Caco-2 (cell line): ENCODE results near the gene SLITRK3. TPM values are rescaled to one million over a fixed set of nuclear protein-coding genes. Genes with fewer than 3 reads are reported as not detected.

Experiments
- BruUV-seq: library from RNA; stranded (reverse); fragments of 400-500 nt; replicated peaks from 2 replicates; lab custom pipeline; 2021; lab: Mats Ljungman, UMichigan
- CTCF ChIA-PET: fragments of 300-600 bp; sonication (Branson Sonifier 250); formaldehyde crosslinking; loops from one replicate; lab custom pipeline; 2022; ENCODE audit warnings: antibody characterized with exemption; lab: Charles Lee
- POLR2A ChIA-PET: fragments of 300-600 bp; sonication (Branson Sonifier 250); formaldehyde crosslinking; loops from one replicate; lab custom pipeline; 2022; ENCODE audit warnings: antibody characterized with exemption; lab: Charles Lee
- DNase-seq, 2 experiments: peaks; one replicate each; pipeline versions ENCODE4 v3.0.0 to v3.0.0-alpha.2; 2020 to 2022
- H3K27me3 ChIP-seq: replicated peaks from 2 replicates; pipeline ENCODE4 v1.6.0; 2011; ENCODE audit warnings: low read length; ENCODE audit not compliant: control insufficient read depth, insufficient read depth
- H3K36me3 ChIP-seq: 2 replicates; pipeline ENCODE4 v1.5.1; 2011; ENCODE audit warnings: low read length; ENCODE audit not compliant: control insufficient read depth, insufficient read depth
- H3K4me1 ChIP-seq: fragments of 250-450 bp; sonication (Bioruptor Pico); 2 replicates; pipeline ENCODE4 v1.5.1; 2020; ENCODE audit warnings: mild to moderate bottlenecking
- H3K4me3 ChIP-seq: 2 replicates; pipeline ENCODE4 v1.5.1; 2011; ENCODE audit warnings: low read depth, mild to moderate bottlenecking, control low read depth, low read length
- H3K9me3 ChIP-seq: fragments of 250-450 bp; sonication (Bioruptor Pico); 2 replicates; pipeline ENCODE4 v1.5.1; 2020; ENCODE audit warnings: mild to moderate bottlenecking, moderate library complexity
- H3K27ac Mint-ChIP-seq: one replicate; pipeline ENCODE4 v1.8.0; 2022; ENCODE audit warnings: mixed read lengths; ENCODE audit not compliant: unreplicated experiment
- H3K27me3 Mint-ChIP-seq: one replicate; pipeline ENCODE4 v1.8.0; 2022; ENCODE audit warnings: mixed read lengths; ENCODE audit not compliant: insufficient read depth, unreplicated experiment
- H3K36me3 Mint-ChIP-seq: one replicate; pipeline ENCODE4 v1.8.0; 2022; ENCODE audit warnings: mild to moderate bottlenecking, mixed read lengths; ENCODE audit not compliant: insufficient read depth, unreplicated experiment
- H3K4me1 Mint-ChIP-seq: one replicate; pipeline ENCODE4 v1.8.0; 2022; ENCODE audit warnings: low read depth, mixed read lengths; ENCODE audit not compliant: unreplicated experiment
- H3K4me3 Mint-ChIP-seq: one replicate; pipeline ENCODE4 v1.8.0; 2022; ENCODE audit warnings: mild to moderate bottlenecking, moderate library complexity, mixed read lengths; ENCODE audit not compliant: unreplicated experiment
- H3K9me3 Mint-ChIP-seq: one replicate; pipeline ENCODE4 v1.8.0; 2022; ENCODE audit warnings: mixed read lengths; ENCODE audit not compliant: unreplicated experiment
- intact Hi-C: fragments of 100-400 bp; cut with micrococcal nuclease; formaldehyde crosslinking; loops from one replicate; pipeline ENCODE4 v1.10.0; 2022; ENCODE audit not compliant: unreplicated experiment
- total RNA-seq: library from RNA; stranded (reverse); gene quantifications from 2 replicates; pipeline ENCODE4 v1.2.3, GENCODE V29; 2022
- TF ChIP-seq, protein P1 (sequence below), 2 experiments: fragments of 200-600 bp in 1 of 2; IDR thresholded peaks; 1 replicate in 1 of 2; 2 replicates in 1 of 2; pipeline versions ENCODE4 v1.5.1 to v1.8.0; 2011 to 2022; ENCODE audit warnings: antibody characterized with exemption in 1 of 2, control low read depth in 1 of 2, inconsistent platforms in 1 of 2, low read depth in 1 of 2, low read length in 1 of 2, mild to moderate bottlenecking in 1 of 2, moderate library complexity in 1 of 2; ENCODE audit not compliant: insufficient read depth in 1 of 2, severe bottlenecking in 1 of 2, unreplicated experiment in 1 of 2

Gene SLITRK3
- total RNA-seq, 1 experiment from 2014 or later: not detected

DNA sequence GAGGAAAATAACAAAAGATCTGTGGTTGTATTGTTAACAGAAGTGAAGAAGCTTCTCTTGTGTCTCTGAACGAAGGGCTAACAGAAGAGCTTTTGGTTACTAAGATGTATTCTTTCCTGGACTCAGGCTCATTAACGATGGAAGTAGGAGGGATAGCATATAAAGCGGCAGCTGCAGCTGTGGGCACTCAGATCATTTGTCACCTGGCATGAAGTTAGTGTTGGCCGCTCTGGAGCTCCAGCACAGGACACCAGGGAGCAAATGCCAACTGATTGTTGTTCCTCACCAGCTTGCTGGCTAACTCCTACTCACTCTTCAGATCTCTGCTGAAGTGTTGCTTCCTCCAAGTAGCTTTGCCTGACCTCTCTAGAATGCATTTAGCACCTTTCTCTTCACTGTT, 15.5 kb upstream of the SLITRK3 start:
- CTCF ChIA-PET: no interaction called here
- POLR2A ChIA-PET: no interaction called here

GRCh38 chr3:165210727-165211126, 14.5 kb upstream of the SLITRK3 start:
- H3K9me3 Mint-ChIP-seq: no peaks in the 10 kb centered on the region
- ChIA-PET POLR2A (no interaction called here), CTCF (interaction anchor here (0.6 kb wide), 2 partner anchors 584 to 971 kb away, joined by 3 to 4 read pairs; no protein-coding TSS in a partner anchor)
- TF ChIP-seq, protein P1, sequence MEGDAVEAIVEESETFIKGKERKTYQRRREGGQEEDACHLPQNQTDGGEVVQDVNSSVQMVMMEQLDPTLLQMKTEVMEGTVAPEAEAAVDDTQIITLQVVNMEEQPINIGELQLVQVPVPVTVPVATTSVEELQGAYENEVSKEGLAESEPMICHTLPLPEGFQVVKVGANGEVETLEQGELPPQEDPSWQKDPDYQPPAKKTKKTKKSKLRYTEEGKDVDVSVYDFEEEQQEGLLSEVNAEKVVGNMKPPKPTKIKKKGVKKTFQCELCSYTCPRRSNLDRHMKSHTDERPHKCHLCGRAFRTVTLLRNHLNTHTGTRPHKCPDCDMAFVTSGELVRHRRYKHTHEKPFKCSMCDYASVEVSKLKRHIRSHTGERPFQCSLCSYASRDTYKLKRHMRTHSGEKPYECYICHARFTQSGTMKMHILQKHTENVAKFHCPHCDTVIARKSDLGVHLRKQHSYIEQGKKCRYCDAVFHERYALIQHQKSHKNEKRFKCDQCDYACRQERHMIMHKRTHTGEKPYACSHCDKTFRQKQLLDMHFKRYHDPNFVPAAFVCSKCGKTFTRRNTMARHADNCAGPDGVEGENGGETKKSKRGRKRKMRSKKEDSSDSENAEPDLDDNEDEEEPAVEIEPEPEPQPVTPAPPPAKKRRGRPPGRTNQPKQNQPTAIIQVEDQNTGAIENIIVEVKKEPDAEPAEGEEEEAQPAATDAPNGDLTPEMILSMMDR (IDR thresholded peaks at IDR 0.05; ENCODE audit: insufficient read depth in 1 of 2, low read depth in 1 of 2, low read length in 1 of 2, severe bottlenecking in 1 of 2, unreplicated experiment in 1 of 2): no peak
- H3K4me1 Mint-ChIP-seq: no peaks in the 10 kb centered on the region
- no peaks in the 10 kb centered on the region for H3K27me3 ChIP-seq
- H3K4me3 Mint-ChIP-seq: no peak overlapping the region
- no peaks in the 10 kb centered on the region for H3K9me3 ChIP-seq
- H3K36me3 Mint-ChIP-seq: no peaks in the 10 kb centered on the region
- intact Hi-C loops: no loop called here
- peaks cover 5% of the 10 kb centered on the region for H3K27me3 Mint-ChIP-seq
- no peaks in the 10 kb centered on the region for H3K4me1 ChIP-seq
- DNase-seq: no peak
- no peak overlapping the region for H3K27ac Mint-ChIP-seq
- BruUV-seq: no TSS peak
- no peaks in the 10 kb centered on the region for H3K36me3 ChIP-seq
- no peak overlapping the region for H3K4me3 ChIP-seq

More for the DNA sequence above, 15.5 kb upstream of the SLITRK3 start:
- no peak overlapping the region for H3K27ac Mint-ChIP-seq
- TF ChIP-seq, protein P1 (IDR thresholded peaks at IDR 0.05; ENCODE audit: insufficient read depth in 1 of 2, low read depth in 1 of 2, low read length in 1 of 2, severe bottlenecking in 1 of 2, unreplicated experiment in 1 of 2): no peak
- intact Hi-C loops: no loop called here
- Histone ChIP-seq H3K4me3 (no peak overlapping the region), H3K9me3 (no peaks in the 10 kb centered on the region), H3K27me3 (no peaks in the 10 kb centered on the region), H3K36me3 (no peaks in the 10 kb centered on the region), H3K4me1 (no peaks in the 10 kb centered on the region)
- no peaks in the 10 kb centered on the region for H3K36me3 Mint-ChIP-seq
- no TSS peak for BruUV-seq
- peaks cover 8% of the 10 kb centered on the region for H3K27me3 Mint-ChIP-seq
- H3K4me1 Mint-ChIP-seq: no peaks in the 10 kb centered on the region
- H3K9me3 Mint-ChIP-seq: no peaks in the 10 kb centered on the region
- H3K4me3 Mint-ChIP-seq: no peak overlapping the region
- no peak for DNase-seq

GRCh38 chr3:165210132-165210531, 13.9 kb upstream of the SLITRK3 start:
- DNase-seq: no peak
- H3K27ac Mint-ChIP-seq: no peak overlapping the region
- peaks cover 5% of the 10 kb centered on the region for H3K27me3 Mint-ChIP-seq
- H3K27me3 ChIP-seq: no peaks in the 10 kb centered on the region
- H3K4me1 Mint-ChIP-seq: no peaks in the 10 kb centered on the region
- POLR2A ChIA-PET: no interaction called here
- intact Hi-C loops: no loop called here
- no peak overlapping the region for H3K4me3 Mint-ChIP-seq
- H3K9me3 ChIP-seq: no peaks in the 10 kb centered on the region
- no peaks in the 10 kb centered on the region for H3K36me3 ChIP-seq
- BruUV-seq: no TSS peak
- no peaks in the 10 kb centered on the region for H3K9me3 Mint-ChIP-seq
- no peaks in the 10 kb centered on the region for H3K36me3 Mint-ChIP-seq
- CTCF ChIA-PET: interaction anchor here (0.6 kb wide), 2 partner anchors 584 to 970 kb away, joined by 3 to 4 read pairs; no protein-coding TSS in a partner anchor
- H3K4me3 ChIP-seq: no peak overlapping the region
- TF ChIP-seq, protein P1 (IDR thresholded peaks at IDR 0.05; ENCODE audit: insufficient read depth in 1 of 2, low read depth in 1 of 2, low read length in 1 of 2, severe bottlenecking in 1 of 2, unreplicated experiment in 1 of 2): peak; percentile 33 to 48
- no peaks in the 10 kb centered on the region for H3K4me1 ChIP-seq
